Erythroblast (primary cell): ENCODE measurements around the gene CCT5.

ENCODE experiments used
- GATA1 ChIP-seq: IDR thresholded peaks from 2 replicates; pipeline ENCODE4 v1.6.1; 2011; ENCODE audit warnings: low read depth, mild to moderate bottlenecking, control low read depth, low read length, moderate library complexity
- POLR2A ChIP-seq: IDR thresholded peaks from 2 replicates; pipeline ENCODE4 v1.6.1; 2011; ENCODE audit warnings: mild to moderate bottlenecking, low read length

DNA sequence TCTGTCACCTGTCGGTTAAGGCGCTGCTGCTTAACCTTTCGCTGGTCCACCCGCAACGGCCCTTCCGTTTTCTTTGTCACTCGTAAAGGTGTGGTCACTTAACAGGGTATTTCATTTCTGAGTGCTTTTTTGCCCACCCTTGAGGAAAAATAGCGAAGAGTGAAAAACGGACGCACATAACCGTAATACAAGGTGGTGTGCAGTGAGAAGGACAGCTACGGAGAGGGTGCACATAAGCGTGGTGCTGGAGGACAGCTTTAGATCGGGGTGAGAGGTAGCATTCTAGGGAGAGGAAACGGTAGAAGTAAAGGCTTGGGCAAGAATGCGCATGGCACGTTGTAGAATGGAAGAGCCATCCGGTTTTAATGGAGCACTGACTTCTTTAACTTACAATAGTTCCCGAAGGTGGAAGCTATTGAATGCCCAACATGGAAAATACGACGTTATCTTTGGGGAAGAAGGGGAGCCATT, 761 bp downstream of the CCT5 start:
- TF ChIP-seq POLR2A (no peak), GATA1 (no peak)
